8988T (cell line): ENCODE data around the gene PHC2.

Experiments
- DNase-seq: peaks from one replicate; pipeline ENCODE4 v3.0.0; 2011

PHC2 gene

DNA sequence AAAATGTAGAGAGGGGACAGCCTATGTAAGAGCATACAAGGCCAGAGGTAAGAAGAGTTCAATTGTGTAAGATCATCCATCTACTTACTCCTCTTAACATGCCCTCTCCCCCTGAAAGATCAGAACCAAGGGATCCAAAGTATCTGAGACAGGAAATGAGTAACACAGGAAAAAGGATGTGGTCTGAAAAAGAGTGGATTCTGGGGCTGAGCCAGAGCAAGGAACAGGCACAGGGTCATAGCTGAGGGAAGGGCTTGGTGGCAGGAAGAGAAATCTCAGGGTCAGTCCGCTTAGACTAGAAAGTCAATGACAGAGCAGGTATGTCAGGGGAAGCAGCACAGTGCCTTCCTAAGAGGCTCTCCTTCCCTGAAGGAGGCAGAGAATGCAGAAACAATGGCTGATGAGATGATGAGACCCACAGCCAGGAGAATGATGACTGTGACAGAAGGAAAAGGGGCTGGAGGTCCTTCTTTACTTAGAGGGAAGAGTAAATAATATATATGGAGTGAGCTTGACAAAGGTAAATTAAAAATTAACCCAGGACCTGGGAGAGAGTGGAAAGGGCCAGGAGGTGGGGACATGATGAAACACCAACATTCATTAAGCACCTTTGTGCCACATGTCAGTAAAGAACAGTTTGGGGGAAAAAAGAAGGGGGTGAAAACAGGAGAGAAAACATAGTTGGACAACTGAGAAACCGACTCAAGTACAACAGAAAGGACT lies 83.8 kb downstream of the PHC2 start:
- peak; percentile 61 for DNase-seq

DNA sequence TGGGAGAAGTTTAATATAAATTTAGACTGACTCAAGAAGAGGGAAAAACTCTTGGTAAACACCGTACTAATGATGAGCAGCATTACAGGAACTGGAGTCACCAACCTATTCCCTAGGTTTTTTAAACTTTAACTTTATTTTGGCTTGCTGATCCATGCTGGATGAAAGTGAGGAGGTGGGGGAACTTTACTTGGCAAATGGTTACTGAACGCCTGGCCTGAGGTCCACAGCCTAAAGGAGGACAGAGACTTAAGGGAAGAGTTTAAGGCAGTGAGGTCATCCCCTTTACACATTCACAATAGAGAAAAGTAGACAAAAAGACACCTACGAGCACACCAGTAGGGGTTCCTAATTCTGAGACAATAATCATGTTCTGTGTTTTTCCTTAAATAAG lies 84.4 kb downstream of the PHC2 start:
- DNase-seq = no peak

DNA sequence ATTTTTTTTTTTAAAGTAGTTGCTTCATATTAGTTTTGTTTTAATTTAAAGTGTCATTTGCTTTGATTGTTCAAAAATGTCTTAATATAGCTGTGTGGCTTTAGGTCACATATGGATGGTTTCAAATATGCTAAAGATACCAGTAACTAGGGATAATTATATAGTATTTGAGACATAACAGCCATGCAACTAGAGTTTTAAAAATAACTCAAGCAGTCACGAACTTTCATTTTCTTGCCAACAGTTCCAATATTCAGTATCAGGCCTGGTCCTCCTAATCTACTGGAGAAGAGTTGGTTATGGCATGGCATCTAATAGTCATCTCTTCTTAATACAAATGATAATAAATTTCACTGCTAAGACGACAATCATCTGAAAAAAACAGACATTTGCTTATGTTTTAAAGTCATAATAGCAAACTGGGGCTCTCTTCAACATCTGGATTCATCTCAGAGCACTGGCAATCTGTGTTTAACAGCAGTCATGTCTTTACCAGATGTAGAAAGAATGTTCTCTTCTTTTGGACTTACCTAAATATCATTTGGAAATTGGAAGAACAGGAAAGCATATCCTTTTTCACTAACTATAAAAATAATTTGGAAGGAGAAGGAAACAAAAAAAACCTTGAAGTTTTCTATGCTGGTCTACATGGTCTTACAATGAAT lies 85.9 kb downstream of the PHC2 start:
- no peak for DNase-seq

DNA sequence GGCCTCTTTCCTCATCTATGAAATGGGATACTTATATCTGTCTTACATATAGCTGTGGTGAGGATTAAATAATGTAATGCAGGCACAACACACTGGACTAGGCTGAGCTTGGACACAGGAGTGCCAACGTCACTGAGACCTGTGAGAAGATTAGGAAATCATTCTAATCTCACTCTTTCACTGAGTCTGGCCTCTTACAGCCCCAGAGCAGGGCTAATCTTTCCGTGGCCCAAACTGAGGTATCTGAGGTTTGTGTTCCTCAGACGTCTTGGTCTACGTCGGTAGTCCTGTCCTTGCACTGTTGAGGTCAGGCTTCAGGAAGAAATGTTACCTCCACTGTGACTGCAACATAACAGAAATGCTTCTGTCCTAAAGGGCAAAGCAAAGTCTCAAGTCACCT lies 87.4 kb downstream of the PHC2 start:
- no peak for DNase-seq

DNA sequence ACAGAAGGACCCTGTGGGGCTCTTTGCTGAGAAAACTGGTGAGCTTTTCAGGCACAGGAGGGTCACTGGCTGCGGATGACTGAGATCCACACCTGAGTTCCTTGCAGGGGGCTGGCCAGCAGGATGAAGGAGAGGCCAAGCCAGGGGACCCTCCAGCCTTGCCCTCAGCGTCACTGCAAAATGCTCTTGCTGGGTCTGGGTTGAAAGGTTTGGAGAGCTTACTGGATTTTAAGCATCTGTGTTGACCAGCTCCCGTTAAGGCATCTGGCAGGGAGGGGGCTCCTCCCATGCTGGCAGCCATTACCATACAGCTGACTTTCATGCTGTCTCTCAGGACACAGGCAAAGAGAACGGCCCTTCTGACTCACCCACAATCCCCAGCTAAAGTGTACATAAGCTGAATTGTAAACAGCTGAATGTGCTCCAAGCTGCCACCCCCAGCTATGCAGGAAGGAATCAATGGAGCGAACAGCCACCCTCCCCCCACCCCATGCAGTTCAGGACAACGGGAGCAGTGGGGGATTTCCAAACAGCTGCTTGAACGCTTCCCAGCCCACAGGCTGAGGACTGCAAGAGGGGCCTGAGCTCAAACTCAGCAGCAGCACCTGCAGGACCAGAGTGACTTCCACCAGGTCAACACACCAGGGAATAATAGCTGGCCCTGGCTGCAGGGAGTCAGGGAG lies 88.7 kb downstream of the PHC2 start:
- DNase-seq = no peak

DNA sequence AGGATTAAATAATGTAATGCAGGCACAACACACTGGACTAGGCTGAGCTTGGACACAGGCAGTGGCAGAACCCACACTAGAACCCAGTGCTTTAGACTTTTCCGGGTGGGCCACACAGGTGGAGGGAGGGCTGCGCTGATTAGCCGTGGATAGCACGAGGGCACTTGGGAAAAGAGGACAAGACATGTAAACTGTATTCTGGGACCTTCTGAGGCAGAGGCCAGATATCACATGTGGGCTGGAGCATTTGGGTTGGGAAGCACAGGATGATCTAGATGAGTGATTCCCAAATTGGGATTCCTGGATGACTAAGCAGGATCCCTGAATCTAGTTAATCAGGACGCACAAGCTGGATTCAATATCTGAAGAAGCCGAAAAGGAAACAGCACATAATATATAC lies 89.7 kb downstream of the PHC2 start:
- no peak for DNase-seq

DNA sequence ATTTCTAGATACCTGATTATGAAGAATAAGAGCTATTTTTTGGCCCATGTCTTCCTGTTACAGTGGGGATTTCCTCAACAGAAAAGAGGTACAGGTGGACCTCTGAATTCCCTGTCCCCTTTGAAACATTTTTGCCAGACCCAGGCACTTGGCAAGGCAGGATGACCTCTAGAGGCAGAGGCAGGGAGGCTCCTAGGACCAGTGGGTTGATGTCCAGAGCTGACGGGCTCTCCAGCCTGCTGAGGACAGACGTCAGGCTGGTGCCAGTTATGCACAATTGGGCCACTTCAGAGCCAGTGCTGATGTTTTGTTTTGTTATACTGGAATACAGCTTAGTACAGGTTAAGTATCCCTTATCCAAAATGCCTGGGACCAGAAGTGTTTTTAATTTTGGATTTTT lies 91.5 kb downstream of the PHC2 start:
- DNase-seq = no peak

DNA sequence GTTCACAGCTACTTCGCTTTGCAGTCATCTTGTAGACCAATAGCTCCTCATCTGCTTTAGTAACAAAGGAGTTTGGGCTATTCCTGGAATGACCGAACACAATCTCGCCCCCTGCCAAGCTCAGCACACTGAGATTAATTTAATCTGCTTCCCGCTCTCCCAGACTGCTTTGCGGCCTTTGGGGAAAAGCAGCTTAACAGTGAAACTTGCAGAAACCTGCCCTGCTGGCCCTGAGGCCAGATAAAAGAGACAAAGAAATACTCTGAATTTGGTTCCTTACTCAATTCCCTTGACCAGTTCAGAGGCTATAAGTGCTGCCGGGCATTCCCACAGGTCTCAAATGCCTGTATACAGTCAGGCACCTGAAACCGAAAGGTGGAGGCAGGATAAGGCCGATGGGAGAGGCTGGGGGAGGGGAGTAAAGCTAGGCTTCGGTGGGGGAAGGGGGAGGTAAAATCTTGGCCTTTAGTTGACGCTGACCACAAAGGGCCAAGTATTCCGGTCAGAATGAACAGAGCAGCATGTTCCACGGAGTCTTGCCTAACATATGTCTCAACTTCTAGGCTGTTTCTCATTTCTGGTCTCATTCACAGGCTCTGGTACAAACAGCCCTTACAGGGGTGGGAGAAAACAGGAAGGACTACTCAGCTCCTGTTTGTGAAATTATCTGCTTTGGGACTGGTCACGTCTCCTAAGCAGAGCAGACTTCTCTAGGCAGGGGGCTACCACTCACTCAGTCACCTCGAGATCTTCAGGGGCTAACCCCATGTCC lies 92.3 kb downstream of the PHC2 start:
- no peak for DNase-seq

DNA sequence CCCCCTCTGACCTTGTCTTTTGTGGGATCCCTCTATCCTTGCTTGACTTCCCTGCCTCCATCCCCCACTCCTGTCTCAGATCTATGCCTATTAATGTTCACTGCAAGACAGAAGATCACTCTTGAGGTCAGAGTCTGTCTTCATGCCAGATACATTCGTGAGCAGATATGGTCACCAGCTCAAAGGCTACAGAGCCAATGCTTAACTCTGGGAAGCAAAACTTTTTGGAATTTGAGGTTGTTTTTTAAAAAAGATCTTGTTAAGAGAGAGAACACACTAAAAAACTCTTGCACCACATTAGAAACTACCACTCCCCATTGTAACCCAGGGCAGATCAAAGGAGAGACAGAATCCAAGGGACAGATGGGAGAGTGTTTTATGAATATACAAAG lies 92.9 kb downstream of the PHC2 start:
- DNase-seq = no peak

DNA sequence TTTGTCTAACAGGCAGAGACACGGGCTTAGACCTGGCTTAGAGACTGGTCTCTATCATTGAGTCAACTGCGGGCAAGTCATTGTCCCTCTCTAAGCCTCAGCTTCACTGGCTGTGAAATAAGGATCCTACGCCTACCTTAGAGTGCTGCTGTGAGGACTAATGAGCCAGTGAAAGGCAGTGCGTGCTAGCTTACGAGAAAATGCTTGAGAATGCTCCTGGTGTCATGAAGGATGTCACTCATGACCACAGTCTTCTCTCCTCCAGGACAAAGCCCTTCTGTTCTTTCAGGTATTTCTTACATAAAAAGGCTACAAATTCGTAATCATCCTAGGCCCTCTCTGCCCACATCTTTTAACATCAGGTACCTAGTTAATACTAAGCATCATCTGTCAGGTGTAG lies 93.5 kb downstream of the PHC2 start:
- no peak for DNase-seq

DNA sequence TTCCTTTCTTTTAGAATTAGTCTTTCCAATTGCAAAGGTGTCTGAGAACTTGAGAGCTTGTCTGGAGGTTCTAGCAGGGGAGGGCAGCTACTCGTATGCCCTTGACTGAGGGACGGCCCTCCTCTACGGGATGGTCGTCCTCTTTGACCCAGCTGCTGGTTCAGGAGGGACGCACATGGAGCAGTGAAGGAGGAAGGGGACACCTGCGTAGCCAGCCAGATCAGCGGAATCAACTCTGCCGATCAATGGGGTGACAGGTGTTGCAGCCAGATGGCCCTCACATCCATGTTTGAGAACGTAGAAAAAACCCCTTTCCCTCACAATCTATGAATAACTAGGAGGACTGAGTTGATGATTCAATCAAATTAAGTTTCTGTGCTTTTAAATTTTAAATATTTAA lies 94.3 kb downstream of the PHC2 start:
- no peak for DNase-seq

DNA sequence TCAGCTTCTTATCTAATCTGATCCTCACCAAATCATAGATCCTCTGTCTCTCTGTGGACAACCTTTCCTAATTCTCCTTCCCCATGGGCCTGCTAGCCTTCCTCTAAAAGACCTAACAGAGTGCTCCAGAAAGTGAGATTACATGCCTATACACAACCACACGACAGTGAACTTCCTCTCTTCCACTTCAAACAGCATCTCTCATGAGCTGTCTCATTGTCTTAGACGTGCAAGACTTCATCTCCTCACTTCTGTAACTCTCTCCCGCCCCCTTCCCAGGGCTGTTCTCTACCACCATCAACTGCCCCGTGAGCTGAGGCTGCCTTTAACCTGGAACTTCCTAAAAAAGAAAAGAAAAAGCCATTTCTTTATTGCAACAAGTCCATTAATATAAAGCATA lies 95.9 kb downstream of the PHC2 start:
- no peak for DNase-seq

DNA sequence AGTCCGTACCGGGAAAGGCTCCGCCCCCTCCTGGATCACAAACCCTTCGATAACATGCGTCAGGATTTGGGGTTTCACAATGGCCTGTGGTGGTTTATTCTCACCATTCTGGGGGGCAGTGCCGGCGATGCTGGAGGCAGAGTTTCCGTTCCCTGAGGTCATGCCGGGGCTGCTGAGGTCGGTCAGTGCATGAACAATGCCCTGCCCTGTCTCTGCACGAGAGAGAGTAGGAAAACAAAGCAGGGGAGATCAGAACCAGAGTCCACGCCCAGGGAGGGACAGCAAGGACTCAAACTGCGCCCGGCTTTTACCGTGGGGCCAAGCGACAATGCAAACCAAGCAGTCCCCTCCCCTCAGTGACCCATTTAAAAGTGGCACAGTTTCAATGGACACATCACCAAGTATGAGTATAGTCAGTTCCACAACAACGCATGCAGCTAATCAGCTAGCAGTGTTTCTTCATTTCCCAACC lies 96.8 kb downstream of the PHC2 start:
- DNase-seq = no peak

DNA sequence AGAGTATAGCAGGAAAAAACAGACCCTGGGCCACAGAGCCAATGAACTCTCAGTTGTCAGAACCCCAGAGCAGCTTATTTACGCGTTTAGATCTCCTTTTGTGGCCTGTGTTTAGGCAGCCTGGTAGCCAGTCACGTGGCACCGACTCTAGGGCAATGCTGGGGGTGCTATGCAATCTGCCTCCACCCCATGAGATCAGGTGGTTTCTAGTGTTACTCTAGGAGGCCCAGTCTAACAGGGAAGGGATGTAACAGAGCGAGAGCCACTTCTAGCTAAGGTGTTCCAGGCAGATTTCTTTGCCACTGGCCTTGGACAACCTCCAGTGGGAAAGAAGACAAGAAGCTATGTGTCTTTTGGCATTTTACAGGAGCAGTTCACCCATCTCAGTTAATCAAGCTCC lies 98.0 kb downstream of the PHC2 start:
- no peak for DNase-seq

DNA sequence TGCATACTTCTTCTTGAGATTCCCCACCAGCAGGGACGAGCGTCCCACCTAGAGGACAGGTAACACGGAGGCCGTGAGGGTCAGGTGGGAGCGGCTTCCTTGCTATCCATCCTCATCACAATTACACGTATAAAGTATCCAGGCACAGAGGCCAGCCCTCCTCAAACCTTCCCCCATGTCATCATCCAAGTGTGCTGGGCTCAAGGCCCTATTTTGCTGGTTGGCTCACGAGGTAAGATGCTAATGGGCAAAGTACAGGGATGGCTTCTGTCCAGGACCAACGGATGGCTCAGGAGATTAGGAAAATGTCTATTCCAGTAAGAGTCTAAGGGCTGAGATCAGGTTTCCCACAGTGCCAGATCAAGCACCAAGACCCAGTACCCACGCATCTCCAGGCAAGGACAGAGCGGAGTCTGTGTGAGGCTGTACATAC lies 98.5 kb downstream of the PHC2 start:
- DNase-seq = no peak

DNA sequence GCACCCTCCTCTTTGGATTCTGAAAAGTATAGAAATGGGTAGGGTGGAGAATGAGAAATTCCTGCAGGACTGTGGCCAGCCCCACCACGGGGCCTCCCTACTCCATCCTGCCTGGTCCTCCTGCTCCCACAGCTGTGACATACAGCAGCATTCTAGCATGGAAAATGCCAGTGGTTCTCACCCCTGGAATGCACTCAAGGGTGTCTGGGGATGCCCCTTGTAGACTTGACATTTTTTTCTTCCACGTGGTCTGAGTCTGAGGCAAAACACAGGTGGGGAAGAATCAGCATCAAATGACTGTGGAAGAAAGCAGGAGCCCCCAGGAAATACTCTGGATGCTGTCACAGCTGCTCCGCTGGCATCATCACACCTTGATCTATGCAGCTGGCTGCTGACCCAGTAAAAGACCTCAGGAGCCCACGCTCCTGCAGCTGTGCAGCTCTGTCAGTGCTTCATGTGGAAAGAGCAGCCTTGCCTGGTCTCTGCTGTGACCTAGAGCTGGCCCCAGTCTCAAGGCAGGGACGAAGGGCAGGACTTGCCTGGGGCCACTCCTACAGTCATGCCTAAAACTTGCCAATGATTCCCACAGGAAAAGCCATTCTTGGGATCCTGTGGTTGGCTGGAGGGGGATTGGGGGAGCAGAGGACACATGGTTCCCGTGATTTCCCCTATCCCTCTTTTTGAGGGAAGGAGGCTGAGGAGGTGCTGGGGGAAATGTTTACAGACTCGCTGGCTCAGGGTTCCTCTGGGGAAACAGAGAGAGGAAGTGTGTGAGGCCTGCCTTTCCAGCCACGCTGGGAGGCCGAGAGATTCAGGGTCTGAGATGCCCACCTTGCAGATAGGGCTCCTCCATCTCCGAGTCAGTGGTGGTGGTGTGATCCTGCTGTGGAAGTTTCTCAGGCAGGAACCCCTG lies 99.2 kb downstream of the PHC2 start:
- no peak for DNase-seq

DNA sequence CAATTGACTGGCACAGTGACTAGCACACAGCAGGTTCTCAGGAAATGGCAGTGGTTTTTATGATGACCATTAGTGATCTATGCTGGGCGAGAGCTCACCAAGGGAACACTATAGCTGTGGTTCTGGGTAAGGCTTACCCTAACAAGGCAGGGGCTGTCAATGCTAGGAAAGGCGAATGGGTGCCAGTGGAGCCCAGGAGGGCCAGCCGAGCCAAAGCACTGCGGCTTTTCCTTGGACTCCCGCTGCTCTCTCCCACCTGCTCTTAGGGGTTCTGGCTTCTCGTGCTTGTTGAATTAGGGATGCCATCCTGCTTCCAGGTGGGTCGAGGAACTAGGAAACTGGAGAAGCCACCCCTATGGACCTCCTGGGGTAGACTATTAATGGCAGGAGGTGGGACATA lies 100.0 kb downstream of the PHC2 start:
- no peak for DNase-seq

DNA sequence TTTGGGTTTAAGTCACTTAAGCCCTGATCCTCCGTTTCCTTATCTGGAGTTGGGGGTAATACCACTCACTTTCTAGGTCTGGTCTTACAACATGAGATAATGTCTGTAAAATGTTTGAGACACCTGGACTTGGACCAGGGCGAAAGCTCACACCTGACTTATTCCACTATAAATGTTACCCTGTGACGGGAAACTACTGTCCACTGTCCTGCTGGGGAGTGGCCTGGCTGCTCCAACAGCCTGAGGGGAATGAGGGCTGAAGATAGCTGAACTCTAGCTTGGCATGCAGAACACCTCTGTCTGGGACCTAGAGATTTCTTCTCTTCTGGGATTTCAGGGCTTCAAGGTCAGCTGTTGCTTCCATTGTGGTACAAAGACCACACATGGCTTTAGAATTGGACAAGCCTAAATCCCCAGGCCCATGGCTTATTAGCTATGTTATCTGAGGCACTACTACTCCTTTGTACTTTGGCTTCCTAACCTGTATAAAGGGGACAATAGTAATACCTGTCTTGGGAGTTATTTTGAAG lies 100.5 kb downstream of the PHC2 start:
- DNase-seq = no peak

DNA sequence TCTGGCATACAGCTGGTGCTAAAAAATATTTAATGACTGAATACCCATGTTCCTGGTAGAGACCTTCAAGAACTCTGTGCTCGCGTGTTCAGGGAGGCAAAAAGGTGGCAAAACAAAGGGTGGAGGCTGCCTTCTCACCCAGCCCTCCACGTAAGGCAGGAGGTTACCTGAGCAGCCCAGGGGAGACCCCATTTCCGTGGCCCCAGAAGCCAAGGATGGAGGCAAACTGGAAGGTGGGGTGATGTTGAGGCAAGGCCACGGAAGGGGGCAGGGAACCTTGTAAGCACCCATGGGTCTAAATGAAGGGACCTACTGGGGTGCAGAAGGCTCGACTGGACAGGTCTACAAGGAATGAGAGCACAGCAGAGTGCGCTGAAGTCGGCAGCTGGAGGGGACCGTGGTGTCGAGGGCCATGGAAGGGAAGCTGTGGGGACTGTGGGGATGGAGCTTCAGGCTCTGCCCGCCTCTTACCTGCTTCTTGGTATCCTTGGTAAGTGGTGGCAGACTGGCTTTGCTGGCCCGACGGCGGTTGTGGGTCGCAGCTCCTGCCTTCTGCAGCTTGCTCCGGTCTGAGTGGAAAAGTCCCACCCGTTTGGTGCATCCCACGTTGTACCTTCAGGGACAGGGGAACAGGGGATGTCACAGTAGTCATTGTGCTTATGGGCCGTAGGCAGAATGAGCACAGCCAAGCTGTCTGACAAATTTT lies 101.1 kb downstream of the PHC2 start:
- DNase-seq = no peak

DNA sequence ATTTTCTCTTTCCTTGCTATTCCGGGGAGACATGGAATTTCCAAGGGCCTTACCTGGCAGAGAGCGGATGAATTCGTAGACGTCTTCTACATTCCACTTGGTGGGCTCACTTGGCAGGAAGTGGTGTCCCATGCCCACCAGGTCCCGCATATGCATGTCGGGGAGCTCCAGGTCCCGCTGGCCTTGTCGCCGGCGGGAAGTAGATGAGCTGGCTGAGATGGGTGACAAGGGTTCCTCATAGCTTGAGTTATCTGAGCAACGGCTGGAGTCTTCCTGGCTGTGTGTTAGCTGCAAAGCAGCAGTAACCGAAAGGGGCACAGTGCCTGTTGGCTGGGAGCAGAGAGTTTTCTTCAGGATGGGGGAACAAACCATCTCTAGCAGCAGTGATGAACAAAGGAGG lies 102.1 kb downstream of the PHC2 start:
- DNase-seq = no peak

DNA sequence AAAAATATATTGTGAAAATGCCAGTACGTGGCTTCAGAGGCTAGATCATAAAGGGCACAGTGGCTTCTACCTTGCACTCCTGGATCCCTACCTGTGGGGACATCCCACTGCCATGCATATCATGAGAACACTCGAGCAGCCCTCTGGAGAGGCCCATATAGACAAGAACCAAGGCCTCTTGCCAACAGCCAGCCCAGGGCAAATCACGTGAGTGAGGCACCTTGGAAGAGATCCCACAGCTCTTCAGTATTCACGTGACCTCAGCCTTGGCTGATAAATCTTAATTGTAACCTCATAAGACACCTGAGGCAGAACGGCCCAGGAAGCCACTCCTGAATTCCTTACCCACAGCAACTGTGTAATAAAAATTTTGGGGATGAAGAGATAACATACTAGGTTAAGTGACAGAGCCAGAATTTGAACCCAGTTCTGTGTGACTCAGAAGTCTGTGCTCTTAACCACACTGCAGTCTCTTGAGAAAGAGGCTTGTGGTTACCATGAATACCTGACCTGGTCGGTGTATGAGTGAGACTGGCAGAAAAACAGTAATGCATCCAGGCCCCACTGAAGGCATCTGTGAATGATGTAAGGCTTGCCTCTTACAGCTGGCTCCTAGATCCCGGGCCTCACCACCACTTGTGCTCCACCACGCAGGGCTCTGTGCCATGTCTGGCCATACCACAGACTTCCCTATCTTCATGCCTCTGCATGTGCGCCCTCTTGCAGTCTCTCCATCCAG lies 103.1 kb downstream of the PHC2 start:
- DNase-seq = no peak
